DND-41 (cell line): ENCODE measurements around the gene TLE4.

ENCODE experiments used
- CTCF ChIP-seq: IDR thresholded peaks from 2 replicates; pipeline ENCODE4 v1.5.1; 2012; ENCODE audit warnings: borderline replicate concordance, low read length, moderate library complexity, mild to moderate bottlenecking; ENCODE audit not compliant: poor library complexity, severe bottlenecking; ENCODE audit errors: extremely low read depth
- EZH2 ChIP-seq: IDR thresholded peaks from 3 replicates; pipeline ENCODE4 v1.6.1; 2012; ENCODE audit warnings: borderline replicate concordance, low read depth, mild to moderate bottlenecking, moderate library complexity, low read length, inconsistent platforms; ENCODE audit not compliant: severe bottlenecking

GRCh38 chr9:79656169-79656568 is 84.4 kb downstream of the TLE4 start:
- TF ChIP-seq CTCF (no peak), EZH2 (no peak)
